Ishikawa (cell line): ENCODE results near the gene NEK11.

Experiments
- CEBPB ChIP-seq: IDR thresholded peaks from 2 replicates; pipeline ENCODE4 v1.6.1; 2012
- CREB1 ChIP-seq: IDR thresholded peaks from 2 replicates; pipeline ENCODE4 v1.6.1; 2012; ENCODE audit warnings: low read depth
- EGR1 ChIP-seq: IDR thresholded peaks from 2 replicates; pipeline ENCODE4 v1.6.1; 2012
- EP300 ChIP-seq: IDR thresholded peaks from 2 replicates; pipeline ENCODE4 v1.6.1; 2012; ENCODE audit warnings: borderline replicate concordance
- FOXM1 ChIP-seq: IDR thresholded peaks from 2 replicates; pipeline ENCODE4 v1.6.1; 2012; ENCODE audit warnings: low read depth, borderline replicate concordance
- NFIC ChIP-seq: IDR thresholded peaks from 2 replicates; pipeline ENCODE4 v1.6.1; 2012
- RAD21 ChIP-seq: IDR thresholded peaks from 2 replicates; pipeline ENCODE4 v1.6.1; 2012; ENCODE audit warnings: low read depth
- TAF1 ChIP-seq: IDR thresholded peaks from 2 replicates; pipeline ENCODE4 v1.6.1; 2012; ENCODE audit warnings: low read depth, mild to moderate bottlenecking
- TF ChIP-seq, protein P1 (sequence below): IDR thresholded peaks from 2 replicates; pipeline ENCODE4 v1.6.1; 2012
- TF ChIP-seq, protein P2 (sequence below): IDR thresholded peaks from 2 replicates; pipeline ENCODE4 v1.6.1; 2012; ENCODE audit warnings: low read depth, mild to moderate bottlenecking

DNA sequence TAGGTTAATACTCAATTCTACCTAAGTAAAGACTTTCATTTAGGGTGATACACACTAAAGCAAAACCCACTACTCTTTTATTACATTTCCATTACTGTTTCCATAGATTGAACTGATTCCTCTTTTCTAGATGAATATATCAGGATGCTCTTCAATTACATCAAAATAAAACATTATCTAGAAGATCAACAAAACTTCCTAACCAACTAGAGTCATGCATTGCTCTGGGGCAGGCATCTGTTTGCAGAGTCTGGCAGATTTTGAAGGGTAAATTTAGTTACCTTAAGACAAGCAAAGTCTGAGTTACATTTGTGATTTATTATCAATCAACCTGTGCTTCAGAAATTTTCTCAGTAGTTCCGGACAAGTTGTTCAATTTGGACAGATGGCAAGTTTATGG lies 117.1 kb downstream of the NEK11 start:
- TF ChIP-seq RAD21 (no peak), CEBPB (no peak), FOXM1 (no peak), EGR1 (no peak), EP300 (no peak), CREB1 (no peak), TAF1 (no peak), NFIC (no peak)
- TF ChIP-seq, protein P1, sequence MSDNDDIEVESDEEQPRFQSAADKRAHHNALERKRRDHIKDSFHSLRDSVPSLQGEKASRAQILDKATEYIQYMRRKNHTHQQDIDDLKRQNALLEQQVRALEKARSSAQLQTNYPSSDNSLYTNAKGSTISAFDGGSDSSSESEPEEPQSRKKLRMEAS: no peak
- TF ChIP-seq, protein P2, sequence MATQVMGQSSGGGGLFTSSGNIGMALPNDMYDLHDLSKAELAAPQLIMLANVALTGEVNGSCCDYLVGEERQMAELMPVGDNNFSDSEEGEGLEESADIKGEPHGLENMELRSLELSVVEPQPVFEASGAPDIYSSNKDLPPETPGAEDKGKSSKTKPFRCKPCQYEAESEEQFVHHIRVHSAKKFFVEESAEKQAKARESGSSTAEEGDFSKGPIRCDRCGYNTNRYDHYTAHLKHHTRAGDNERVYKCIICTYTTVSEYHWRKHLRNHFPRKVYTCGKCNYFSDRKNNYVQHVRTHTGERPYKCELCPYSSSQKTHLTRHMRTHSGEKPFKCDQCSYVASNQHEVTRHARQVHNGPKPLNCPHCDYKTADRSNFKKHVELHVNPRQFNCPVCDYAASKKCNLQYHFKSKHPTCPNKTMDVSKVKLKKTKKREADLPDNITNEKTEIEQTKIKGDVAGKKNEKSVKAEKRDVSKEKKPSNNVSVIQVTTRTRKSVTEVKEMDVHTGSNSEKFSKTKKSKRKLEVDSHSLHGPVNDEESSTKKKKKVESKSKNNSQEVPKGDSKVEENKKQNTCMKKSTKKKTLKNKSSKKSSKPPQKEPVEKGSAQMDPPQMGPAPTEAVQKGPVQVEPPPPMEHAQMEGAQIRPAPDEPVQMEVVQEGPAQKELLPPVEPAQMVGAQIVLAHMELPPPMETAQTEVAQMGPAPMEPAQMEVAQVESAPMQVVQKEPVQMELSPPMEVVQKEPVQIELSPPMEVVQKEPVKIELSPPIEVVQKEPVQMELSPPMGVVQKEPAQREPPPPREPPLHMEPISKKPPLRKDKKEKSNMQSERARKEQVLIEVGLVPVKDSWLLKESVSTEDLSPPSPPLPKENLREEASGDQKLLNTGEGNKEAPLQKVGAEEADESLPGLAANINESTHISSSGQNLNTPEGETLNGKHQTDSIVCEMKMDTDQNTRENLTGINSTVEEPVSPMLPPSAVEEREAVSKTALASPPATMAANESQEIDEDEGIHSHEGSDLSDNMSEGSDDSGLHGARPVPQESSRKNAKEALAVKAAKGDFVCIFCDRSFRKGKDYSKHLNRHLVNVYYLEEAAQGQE: no peak
